HepG2 (cell line): ENCODE measurements around the gene ZAR1L. TPM values are rescaled to one million over a fixed set of nuclear protein-coding genes. Genes with fewer than 3 reads are reported as not detected.

Source experiments
- ASH2L ChIP-seq: fragments of 300-600, 200-600 bp; sonication (generic); IDR thresholded peaks from 2 replicates; pipeline ENCODE4 v1.7.0; 2017; ENCODE audit warnings: low read depth, mild to moderate bottlenecking, moderate library complexity, mixed read lengths, low read length; ENCODE audit not compliant: insufficient read length
- CHCHD3 ChIP-seq: sonication (generic); formaldehyde crosslinking; IDR thresholded peaks from 2 replicates; pipeline ENCODE4 v1.8.0; 2022; ENCODE audit warnings: mild to moderate bottlenecking, missing genetic modification reagents, moderate library complexity
- ESRRA ChIP-seq: sonication (generic); formaldehyde crosslinking; IDR thresholded peaks from 2 replicates; pipeline ENCODE4 v1.5.1; 2020; ENCODE audit warnings: mild to moderate bottlenecking, low read depth, missing genetic modification reagents
- ETV5 ChIP-seq: IDR thresholded peaks from 2 replicates; pipeline ENCODE4 v1.6.1; 2018; ENCODE audit warnings: missing biosample characterization, missing genetic modification reagents, inconsistent platforms, borderline replicate concordance
- GPN1 ChIP-seq: sonication (generic); formaldehyde crosslinking; IDR thresholded peaks from 2 replicates; pipeline ENCODE4 v1.5.1; 2020; ENCODE audit warnings: missing genetic modification reagents, borderline replicate concordance
- KAT7 ChIP-seq: IDR thresholded peaks from 2 replicates; pipeline ENCODE4 v1.6.1; 2018; ENCODE audit warnings: borderline replicate concordance, missing compliant biosample characterization
- NCOA1 ChIP-seq: sonication (generic); formaldehyde crosslinking; IDR thresholded peaks from 2 replicates; pipeline ENCODE4 v1.9.0; 2021; ENCODE audit warnings: missing genetic modification reagents
- RORA ChIP-seq: sonication (generic); formaldehyde crosslinking; IDR thresholded peaks from 2 replicates; pipeline ENCODE4 v1.5.0; 2020; ENCODE audit warnings: mild to moderate bottlenecking, missing genetic modification reagents, moderate library complexity
- SIX4 ChIP-seq: sonication (generic); formaldehyde crosslinking; IDR thresholded peaks from 2 replicates; pipeline ENCODE4 v1.4.0; 2020; ENCODE audit warnings: missing genetic modification reagents
- SMC3 ChIP-seq: IDR thresholded peaks from 2 replicates; pipeline ENCODE4 v1.6.1; 2011; ENCODE audit warnings: low read length, improper control_type of control experiment
- SP1 ChIP-seq, 2 experiments: fragments of 450-650 bp in 1 of 2; sonication (generic) in 1 of 2; formaldehyde crosslinking in 1 of 2; IDR thresholded peaks; 2 replicates each; pipeline versions ENCODE4 v1.4.0 to v1.6.1; 2016 to 2020; ENCODE audit warnings: missing genetic modification reagents in 1 of 2
- ZNF33A ChIP-seq: sonication (generic); formaldehyde crosslinking; IDR thresholded peaks from 2 replicates; pipeline ENCODE4 v1.5.1; 2020; ENCODE audit warnings: missing genetic modification reagents, mild to moderate bottlenecking, moderate library complexity, borderline replicate concordance
- ZNF501 ChIP-seq: sonication (generic); formaldehyde crosslinking; IDR thresholded peaks from 2 replicates; pipeline ENCODE4 v1.5.1; 2020; ENCODE audit warnings: mild to moderate bottlenecking, moderate library complexity, missing genetic modification reagents
- ZNF549 ChIP-seq: sonication (generic); formaldehyde crosslinking; IDR thresholded peaks from 2 replicates; pipeline ENCODE4 v1.5.0; 2020; ENCODE audit warnings: missing genetic modification reagents
- ZNF550 ChIP-seq: sonication (generic); formaldehyde crosslinking; IDR thresholded peaks from 2 replicates; pipeline ENCODE4 v1.4.0; 2020; ENCODE audit warnings: mild to moderate bottlenecking, missing genetic modification reagents, borderline replicate concordance
- ZZZ3 ChIP-seq: sonication (generic); formaldehyde crosslinking; IDR thresholded peaks from 2 replicates; pipeline ENCODE4 v1.4.0; 2020; ENCODE audit warnings: missing genetic modification reagents, mild to moderate bottlenecking, borderline replicate concordance
- polyA plus RNA-seq, 8 experiments: library from polyadenylated mRNA; depleted of rRNA in 3 of 8; stranded (reverse) in 7 of 8; unstranded in 1 of 8; fragments of >200 nt; fragmentation: Illumina TruSeq in 4 of 8; extraction: Trizol in 4 of 8; gene quantifications; 2 replicates each; pipeline versions ENCODE4 v1.2.1 to v1.2.3, GENCODE V29; 2011 to 2016; ENCODE audit warnings: low read depth in 4 of 8, missing spikeins in 1 of 8, mixed read lengths in 1 of 8; ENCODE audit not compliant: insufficient read depth in 1 of 8
- total RNA-seq, 5 experiments: library from RNA; depleted of rRNA; stranded (reverse); fragments of >200 nt; fragmentation: Illumina TruSeq; extraction: Trizol; gene quantifications; 2 replicates each; pipeline ENCODE4 v1.2.3, GENCODE V29; 2016; ENCODE audit warnings: low read depth in 1 of 5
- TF ChIP-seq, protein P1 (sequence below): sonication (generic); formaldehyde crosslinking; IDR thresholded peaks from 2 replicates; pipeline ENCODE4 v1.5.1; 2020; ENCODE audit warnings: missing genetic modification reagents, mild to moderate bottlenecking, borderline replicate concordance
- TF ChIP-seq, protein P2 (sequence below): IDR thresholded peaks from 2 replicates; pipeline ENCODE4 v1.6.1; 2016; ENCODE audit warnings: mild to moderate bottlenecking, missing biosample characterization, missing genetic modification reagents
- TF ChIP-seq, protein P3 (sequence below): sonication (generic); formaldehyde crosslinking; IDR thresholded peaks from 2 replicates; pipeline ENCODE4 v1.8.0; 2022; ENCODE audit warnings: low read depth, missing genetic modification reagents
- TF ChIP-seq, protein P4 (sequence below): sonication (generic); formaldehyde crosslinking; IDR thresholded peaks from 2 replicates; pipeline ENCODE4 v1.4.0; 2020; ENCODE audit warnings: missing genetic modification reagents, mild to moderate bottlenecking, borderline replicate concordance
- TF ChIP-seq, protein P5 (sequence below): sonication (generic); formaldehyde crosslinking; IDR thresholded peaks from 2 replicates; pipeline ENCODE4 v1.8.0; 2022; ENCODE audit warnings: mild to moderate bottlenecking, missing genetic modification reagents, borderline replicate concordance

The ZAR1L gene
- total and polyA plus RNA-seq, 2 of the 13 experiments (the other 11 are each of a cell fraction or from before 2014, with no cell fraction given) = 0.09 TPM; not detected in 1

DNA sequence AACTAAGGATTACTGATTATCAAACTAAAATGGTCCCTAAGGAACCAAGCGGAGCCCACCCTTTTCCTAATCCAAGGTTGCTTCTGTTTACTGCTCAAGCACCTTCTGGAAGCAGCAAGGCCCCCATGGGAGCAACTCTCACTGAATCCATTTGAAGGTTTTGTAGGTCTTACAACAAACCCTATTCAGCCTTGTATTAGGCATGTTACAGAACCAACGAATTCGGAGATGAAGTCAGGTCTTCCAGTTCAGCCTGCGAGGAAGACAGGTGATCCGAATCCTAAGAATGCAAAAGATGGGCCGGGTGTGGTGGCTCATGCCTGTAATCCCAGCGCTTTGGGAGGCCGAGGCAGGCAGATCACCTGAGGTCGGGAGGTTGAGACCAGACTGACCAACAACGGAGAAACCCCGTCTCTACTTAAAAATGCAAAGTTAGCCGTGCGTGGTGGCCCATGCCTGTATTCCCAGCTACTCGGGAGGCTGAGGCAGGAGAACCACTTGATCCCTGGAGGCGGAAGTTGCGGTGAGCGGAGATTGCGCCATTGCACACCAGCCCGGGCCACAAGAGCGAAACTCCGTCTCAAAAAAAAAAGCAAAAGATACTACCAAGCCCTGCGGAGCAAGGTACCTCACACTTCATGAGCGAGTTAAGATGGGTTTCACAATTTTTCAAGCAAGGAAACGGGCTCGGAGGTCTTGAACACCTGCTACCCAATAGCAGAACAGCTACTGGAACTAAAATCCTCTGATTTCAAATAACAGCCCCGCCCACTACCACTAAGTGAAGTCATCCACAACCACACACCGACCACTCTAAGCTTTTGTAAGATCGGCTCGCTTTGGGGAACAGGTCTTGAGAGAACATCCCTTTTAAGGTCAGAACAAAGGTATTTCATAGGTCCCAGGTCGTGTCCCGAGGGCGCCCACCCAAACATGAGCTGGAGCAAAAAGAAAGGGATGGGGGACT lies 609 bp downstream of the ZAR1L start (continued):
- TF ChIP-seq, protein P1, sequence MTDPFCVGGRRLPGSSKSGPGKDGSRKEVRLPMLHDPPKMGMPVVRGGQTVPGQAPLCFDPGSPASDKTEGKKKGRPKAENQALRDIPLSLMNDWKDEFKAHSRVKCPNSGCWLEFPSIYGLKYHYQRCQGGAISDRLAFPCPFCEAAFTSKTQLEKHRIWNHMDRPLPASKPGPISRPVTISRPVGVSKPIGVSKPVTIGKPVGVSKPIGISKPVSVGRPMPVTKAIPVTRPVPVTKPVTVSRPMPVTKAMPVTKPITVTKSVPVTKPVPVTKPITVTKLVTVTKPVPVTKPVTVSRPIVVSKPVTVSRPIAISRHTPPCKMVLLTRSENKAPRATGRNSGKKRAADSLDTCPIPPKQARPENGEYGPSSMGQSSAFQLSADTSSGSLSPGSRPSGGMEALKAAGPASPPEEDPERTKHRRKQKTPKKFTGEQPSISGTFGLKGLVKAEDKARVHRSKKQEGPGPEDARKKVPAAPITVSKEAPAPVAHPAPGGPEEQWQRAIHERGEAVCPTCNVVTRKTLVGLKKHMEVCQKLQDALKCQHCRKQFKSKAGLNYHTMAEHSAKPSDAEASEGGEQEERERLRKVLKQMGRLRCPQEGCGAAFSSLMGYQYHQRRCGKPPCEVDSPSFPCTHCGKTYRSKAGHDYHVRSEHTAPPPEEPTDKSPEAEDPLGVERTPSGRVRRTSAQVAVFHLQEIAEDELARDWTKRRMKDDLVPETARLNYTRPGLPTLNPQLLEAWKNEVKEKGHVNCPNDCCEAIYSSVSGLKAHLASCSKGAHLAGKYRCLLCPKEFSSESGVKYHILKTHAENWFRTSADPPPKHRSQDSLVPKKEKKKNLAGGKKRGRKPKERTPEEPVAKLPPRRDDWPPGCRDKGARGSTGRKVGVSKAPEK (CRISPR knock-in tag) = no peak
- TF ChIP-seq ETV5 (CRISPR knock-in tag) = no peak
- TF ChIP-seq ZNF33A = no peak
- TF ChIP-seq GPN1 = no peak
- TF ChIP-seq, protein P2, sequence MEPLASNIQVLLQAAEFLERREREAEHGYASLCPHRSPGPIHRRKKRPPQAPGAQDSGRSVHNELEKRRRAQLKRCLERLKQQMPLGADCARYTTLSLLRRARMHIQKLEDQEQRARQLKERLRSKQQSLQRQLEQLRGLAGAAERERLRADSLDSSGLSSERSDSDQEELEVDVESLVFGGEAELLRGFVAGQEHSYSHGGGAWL (CRISPR knock-in tag) = no peak
- no peak for TF ChIP-seq SMC3
- no peak for TF ChIP-seq ASH2L
- TF ChIP-seq ZZZ3 (CRISPR knock-in tag) = no peak
- TF ChIP-seq NCOA1 = no peak
- TF ChIP-seq ESRRA = no peak
- TF ChIP-seq, protein P3, sequence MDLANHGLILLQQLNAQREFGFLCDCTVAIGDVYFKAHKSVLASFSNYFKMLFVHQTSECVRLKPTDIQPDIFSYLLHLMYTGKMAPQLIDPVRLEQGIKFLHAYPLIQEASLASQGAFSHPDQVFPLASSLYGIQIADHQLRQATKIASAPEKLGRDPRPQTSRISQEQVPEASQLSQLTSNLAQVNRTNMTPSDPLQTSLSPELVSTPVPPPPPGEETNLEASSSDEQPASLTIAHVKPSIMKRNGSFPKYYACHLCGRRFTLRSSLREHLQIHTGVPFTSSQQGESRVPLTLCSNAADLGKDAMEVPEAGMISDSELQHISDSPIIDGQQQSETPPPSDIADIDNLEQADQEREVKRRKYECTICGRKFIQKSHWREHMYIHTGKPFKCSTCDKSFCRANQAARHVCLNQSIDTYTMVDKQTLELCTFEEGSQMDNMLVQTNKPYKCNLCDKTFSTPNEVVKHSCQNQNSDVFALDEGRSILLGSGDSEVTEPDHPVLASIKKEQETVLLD (CRISPR knock-in tag) = no peak
- TF ChIP-seq CHCHD3 = no peak
- TF ChIP-seq, protein P4, sequence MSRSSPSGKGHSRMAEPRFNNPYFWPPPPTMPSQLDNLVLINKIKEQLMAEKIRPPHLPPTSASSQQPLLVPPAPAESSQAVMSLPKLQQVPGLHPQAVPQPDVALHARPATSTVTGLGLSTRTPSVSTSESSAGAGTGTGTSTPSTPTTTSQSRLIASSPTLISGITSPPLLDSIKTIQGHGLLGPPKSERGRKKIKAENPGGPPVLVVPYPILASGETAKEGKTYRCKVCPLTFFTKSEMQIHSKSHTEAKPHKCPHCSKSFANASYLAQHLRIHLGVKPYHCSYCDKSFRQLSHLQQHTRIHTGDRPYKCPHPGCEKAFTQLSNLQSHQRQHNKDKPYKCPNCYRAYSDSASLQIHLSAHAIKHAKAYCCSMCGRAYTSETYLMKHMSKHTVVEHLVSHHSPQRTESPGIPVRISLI = no peak
- TF ChIP-seq ZNF550 (CRISPR knock-in tag) = no peak
- TF ChIP-seq ZNF501 (CRISPR knock-in tag) = 0 out of 2 replicates have a peak, but pooled peaks have one; percentile 10
- TF ChIP-seq RORA = 0 out of 2 replicates have a peak, but pooled peaks have one; percentile 41
- no peak for TF ChIP-seq ZNF549 (CRISPR knock-in tag)
- TF ChIP-seq, protein P5, sequence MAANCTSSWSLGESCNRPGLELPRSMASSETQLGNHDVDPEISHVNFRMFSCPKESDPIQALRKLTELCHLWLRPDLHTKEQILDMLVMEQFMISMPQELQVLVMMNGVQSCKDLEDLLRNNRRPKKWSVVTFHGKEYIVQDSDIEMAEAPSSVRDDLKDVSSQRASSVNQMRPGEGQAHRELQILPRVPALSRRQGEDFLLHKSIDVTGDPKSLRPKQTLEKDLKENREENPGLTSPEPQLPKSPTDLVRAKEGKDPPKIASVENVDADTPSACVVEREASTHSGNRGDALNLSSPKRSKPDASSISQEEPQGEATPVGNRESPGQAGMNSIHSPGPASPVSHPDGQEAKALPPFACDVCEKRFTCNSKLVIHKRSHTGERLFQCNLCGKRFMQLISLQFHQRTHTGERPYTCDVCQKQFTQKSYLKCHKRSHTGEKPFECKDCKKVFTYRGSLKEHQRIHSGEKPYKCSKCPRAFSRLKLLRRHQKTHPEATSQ (CRISPR knock-in tag) = no peak
- TF ChIP-seq SP1 (IDR thresholded peaks at IDR 0.05) = no peak
- no peak for TF ChIP-seq SP1 (CRISPR knock-in tag; IDR thresholded peaks at IDR 0.05)
- no peak for TF ChIP-seq SIX4 (CRISPR knock-in tag)
- no peak for TF ChIP-seq KAT7 (CRISPR knock-in tag)
